GM18907 (cell line): ENCODE measurements around the gene MACROH2A2.
"Not testable (repeated sequence)": the region's sequence is repeated elsewhere in the genome, so short reads cannot be mapped to it uniquely, and the experiment has no call there.

ENCODE experiments used
- ATAC-seq: cut with Tn5 transposase; IDR thresholded peaks from one replicate; pipeline ENCODE4 v1.9.1; 2021; ENCODE audit warnings: mild to moderate bottlenecking, moderate library complexity; ENCODE audit not compliant: unreplicated experiment

Gene MACROH2A2

DNA sequence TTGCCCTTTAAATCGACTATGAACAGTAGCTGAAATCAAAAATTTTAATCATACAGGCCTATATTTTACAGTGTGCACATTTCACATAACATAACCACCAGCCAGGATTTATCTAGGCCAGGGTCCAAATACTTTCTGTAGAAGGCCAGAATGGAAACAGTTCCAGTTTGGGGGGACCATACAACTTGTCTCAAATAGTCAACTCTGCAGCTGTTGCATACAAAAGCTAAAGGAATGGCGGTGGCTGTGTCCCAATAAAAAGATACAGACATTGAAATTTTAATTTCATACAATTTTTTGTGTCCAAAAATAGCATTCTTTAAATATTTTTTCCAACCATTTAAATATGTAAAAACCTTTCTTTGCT, 94.6 kb downstream of the MACROH2A2 start:
- ATAC-seq = no peak

DNA sequence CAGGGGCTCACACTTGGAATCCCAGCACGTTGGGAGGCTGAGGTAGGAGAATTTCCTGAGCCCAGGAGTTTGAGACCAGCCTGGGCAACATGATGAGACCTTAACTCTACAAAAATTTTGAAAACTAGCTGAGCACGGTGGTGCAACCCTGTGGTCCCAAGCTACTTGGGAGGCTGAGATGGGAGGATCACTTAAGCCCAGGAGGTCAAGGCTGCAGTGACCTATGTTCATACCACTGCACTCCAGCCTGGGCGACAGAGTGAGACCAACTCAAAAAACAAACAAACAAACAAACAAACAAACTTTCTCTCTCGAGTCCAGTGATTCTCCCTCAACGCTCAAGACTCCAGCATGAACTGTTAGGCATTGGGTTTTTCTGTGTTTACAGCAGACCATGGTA, 95.9 kb downstream of the MACROH2A2 start:
- ATAC-seq = no peak

DNA sequence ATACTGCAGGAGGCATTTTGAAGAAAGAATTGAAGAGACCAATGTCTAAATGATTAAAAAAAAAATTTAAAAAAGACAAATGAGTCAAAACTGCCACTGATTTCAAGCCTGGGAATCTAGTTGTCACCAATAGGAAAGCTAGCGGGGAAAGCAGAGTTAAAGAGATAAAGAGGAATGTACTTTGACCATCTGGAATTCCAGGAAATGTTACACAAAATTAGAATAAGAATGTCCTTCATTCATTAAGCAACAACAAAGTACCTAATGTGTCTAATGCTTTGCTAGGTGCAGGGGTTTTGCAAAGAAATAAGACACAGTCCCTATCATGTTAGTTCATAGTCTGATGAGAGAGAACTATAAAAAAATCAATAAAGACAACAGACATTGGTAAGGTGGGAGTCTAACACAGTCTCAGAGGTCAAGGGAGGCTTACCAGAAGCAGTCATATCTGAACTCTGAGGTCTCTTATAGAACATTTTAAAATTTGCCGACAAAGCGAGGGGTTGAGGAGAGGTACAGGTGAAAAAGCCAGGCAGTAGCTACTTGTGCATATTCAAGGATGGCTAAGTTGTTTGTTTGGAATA, 102.7 kb downstream of the MACROH2A2 start:
- ATAC-seq = no peak

DNA sequence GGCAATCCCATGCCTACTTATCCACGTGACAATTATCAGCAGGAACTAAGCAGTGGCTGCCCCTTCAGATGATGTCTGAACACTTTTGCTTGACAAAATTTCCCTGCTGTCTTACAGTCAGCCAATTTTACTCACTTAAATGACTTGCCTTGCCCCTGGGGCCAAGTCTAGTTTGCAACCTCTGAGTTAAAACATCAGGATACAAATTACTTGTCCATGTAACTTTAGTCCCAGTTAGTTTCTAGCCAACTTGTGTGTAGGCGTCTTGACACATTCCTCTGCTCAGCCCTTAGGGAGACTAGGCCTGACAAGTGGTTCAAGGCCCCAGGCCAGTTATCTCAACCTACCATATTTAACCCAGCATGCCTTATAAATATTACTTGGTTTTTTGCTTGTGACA, 105.5 kb downstream of the MACROH2A2 start:
- no peak for ATAC-seq

DNA sequence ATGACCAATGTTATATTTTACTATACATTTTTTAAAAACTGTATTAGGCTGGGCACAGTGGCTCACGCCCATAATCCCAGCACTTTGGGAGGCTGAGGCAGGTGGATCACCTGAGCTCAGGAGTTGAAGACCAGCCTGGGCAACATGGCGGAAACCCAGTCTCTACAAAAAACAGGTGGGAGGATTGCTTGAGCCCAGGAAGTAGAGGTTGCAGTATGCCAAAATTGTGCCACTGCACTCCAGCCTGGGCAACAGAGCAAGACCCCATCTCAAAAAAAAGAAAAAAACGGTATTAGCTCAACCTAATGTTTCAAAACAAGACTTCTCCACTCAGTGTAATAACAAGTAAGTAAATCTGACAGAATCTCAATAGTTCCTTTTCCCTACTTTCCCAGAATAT, 106.7 kb downstream of the MACROH2A2 start:
- ATAC-seq = not testable (repeated sequence)

GRCh38 chr10:70160798-70161197, 108.2 kb downstream of the MACROH2A2 start:
- ATAC-seq = no peak
